ENCODE measurements around the gene CYBA.
A peak's percentile ranks its signal among the peaks of the same experiment; 100 is the strongest.

Gene CYBA

GRCh38 chr16:88638323-88639230 lies 12.3 kb downstream of the CYBA start, which contains the start of gene IL17C:
IL17C (plus strand) TSS chr16:88638572; CDS start chr16:88638642, 70 bp downstream.
- DNase-seq (ENCODE audit: low read depth), result no peak
- no peak within 1 kb of the TSS for H3K4me3 ChIP-seq (ENCODE audit: low read length)
- no peak for TF ChIP-seq CTCF (conservative IDR thresholded peaks at IDR 0.05; ENCODE audit: low read depth, low read length)

GRCh38 chr16:88636488-88637265 lies 14.2 kb downstream of the CYBA start:
- TF ChIP-seq CTCF (conservative IDR thresholded peaks at IDR 0.05; ENCODE audit: low read depth, low read length), result no peak
- DNase-seq (ENCODE audit: low read depth), result no peak
- no peak overlapping the region for H3K4me3 ChIP-seq (ENCODE audit: low read length)

GRCh38 chr16:88635671-88636319 lies 15.1 kb downstream of the CYBA start:
- TF ChIP-seq CTCF (conservative IDR thresholded peaks at IDR 0.05; ENCODE audit: low read depth, low read length), result no peak
- no peak for DNase-seq (ENCODE audit: low read depth)
- H3K4me3 ChIP-seq (ENCODE audit: low read length), result no peak overlapping the region

GRCh38 chr16:88634994-88635670 lies 15.7 kb downstream of the CYBA start:
- peak overlapping the region; percentile 35 for H3K4me3 ChIP-seq (ENCODE audit: low read length)
- no peak for DNase-seq (ENCODE audit: low read depth)
- TF ChIP-seq CTCF (conservative IDR thresholded peaks at IDR 0.05; ENCODE audit: low read depth, low read length), result no peak

GRCh38 chr16:88634141-88634993 lies 16.5 kb downstream of the CYBA start:
- H3K4me3 ChIP-seq (ENCODE audit: low read length), result peak overlapping the region; percentile 35
- no peak for TF ChIP-seq CTCF (conservative IDR thresholded peaks at IDR 0.05; ENCODE audit: low read depth, low read length)
- no peak for DNase-seq (ENCODE audit: low read depth)

- DNase-seq (ENCODE audit: low read depth), result no peak
- TF ChIP-seq CTCF (conservative IDR thresholded peaks at IDR 0.05; ENCODE audit: low read depth, low read length), result peak; percentile 46
- H3K4me3 ChIP-seq (ENCODE audit: low read length), result no peak overlapping the region
These were observed 17.1 kb downstream of the CYBA start for GRCh38 chr16:88633684-88634140.

Measured in retinal pigment epithelial cell (primary cell).